ACHN (cell line): Measurements from ENCODE around the gene ELFN2.

Experiments
- DNase-seq: peaks from one replicate; pipeline ENCODE4 v3.0.0-alpha.2; 2015
- in situ Hi-C: cut with HindIII; loops from 2 replicates; pipeline ENCODE4 v1.10.0; 2017; ENCODE audit warnings: low sequenced_read_pairs, low pct_ligation_motif_present, low pct_unique_long_range_greater_than_20kb

ELFN2 gene

GRCh38 chr22:37351232-37351631, 76.0 kb downstream of the ELFN2 start:
- in situ Hi-C loops, result no loop called here
- DNase-seq, result peak; percentile 7

- DNase-seq, result no peak
- in situ Hi-C loops, result no loop called here
Measured at GRCh38 chr22:37349043-37349814, 78.0 kb downstream of the ELFN2 start.

- no peak for DNase-seq
- in situ Hi-C loops, result no loop called here
Measured at GRCh38 chr22:37346505-37346895, 80.8 kb downstream of the ELFN2 start.

- no peak for DNase-seq
- in situ Hi-C loops, result no loop called here
Measured at GRCh38 chr22:37345863-37346504, 81.3 kb downstream of the ELFN2 start.

GRCh38 chr22:37344735-37345449, 82.4 kb downstream of the ELFN2 start:
- DNase-seq, result no peak
- in situ Hi-C loops, result no loop called here

GRCh38 chr22:37343863-37344734, 83.2 kb downstream of the ELFN2 start:
- no peak for DNase-seq
- in situ Hi-C loops, result no loop called here

- no peak for DNase-seq
- in situ Hi-C loops, result no loop called here
Measured at GRCh38 chr22:37343348-37343747, 83.9 kb downstream of the ELFN2 start.

GRCh38 chr22:37342065-37342464, 85.2 kb downstream of the ELFN2 start:
- in situ Hi-C loops, result no loop called here

GRCh38 chr22:37340331-37341262, 86.7 kb downstream of the ELFN2 start:
- DNase-seq, result no peak
- in situ Hi-C loops, result no loop called here

More at GRCh38 chr22:37342065-37342464, 85.2 kb downstream of the ELFN2 start:
- DNase-seq, result no peak

GRCh38 chr22:37338539-37339246, 88.6 kb downstream of the ELFN2 start:
- in situ Hi-C loops, result no loop called here
- DNase-seq, result no peak

GRCh38 chr22:37337204-37337943, 89.9 kb downstream of the ELFN2 start:
- in situ Hi-C loops, result no loop called here
- peak; percentile 24 for DNase-seq

GRCh38 chr22:37336579-37336978, 90.7 kb downstream of the ELFN2 start:
- in situ Hi-C loops, result no loop called here

GRCh38 chr22:37335806-37336199, 91.5 kb downstream of the ELFN2 start:
- in situ Hi-C loops, result no loop called here
- DNase-seq, result no peak

More at GRCh38 chr22:37336579-37336978, 90.7 kb downstream of the ELFN2 start:
- DNase-seq, result no peak

- no peak for DNase-seq
- in situ Hi-C loops, result no loop called here
Measured at GRCh38 chr22:37334859-37335805, 92.1 kb downstream of the ELFN2 start.

- no peak for DNase-seq
Measured at GRCh38 chr22:37334461-37334858, 92.8 kb downstream of the ELFN2 start.

More at GRCh38 chr22:37334461-37334858, 92.8 kb downstream of the ELFN2 start:
- in situ Hi-C loops, result no loop called here
